Subcutaneous preadipocyte (primary cell): ENCODE data around the gene MYL1. TPM values are rescaled to one million over a fixed set of nuclear protein-coding genes. Genes with fewer than 3 reads are reported as not detected.

Source experiments
- small RNA-seq: library from RNA; depleted of rRNA; stranded (forward); fragments of <200 nt; gene quantifications from one replicate; pipeline ENCODE3, GENCODE V24; 2012
- total RNA-seq: library from RNA; depleted of rRNA; stranded (reverse); fragments of >200 nt; gene quantifications from 2 replicates; pipeline ENCODE4 v1.2.3, GENCODE V29; 2012

MYL1 gene
- total RNA-seq, result not detected in 2 replicates

DNA sequence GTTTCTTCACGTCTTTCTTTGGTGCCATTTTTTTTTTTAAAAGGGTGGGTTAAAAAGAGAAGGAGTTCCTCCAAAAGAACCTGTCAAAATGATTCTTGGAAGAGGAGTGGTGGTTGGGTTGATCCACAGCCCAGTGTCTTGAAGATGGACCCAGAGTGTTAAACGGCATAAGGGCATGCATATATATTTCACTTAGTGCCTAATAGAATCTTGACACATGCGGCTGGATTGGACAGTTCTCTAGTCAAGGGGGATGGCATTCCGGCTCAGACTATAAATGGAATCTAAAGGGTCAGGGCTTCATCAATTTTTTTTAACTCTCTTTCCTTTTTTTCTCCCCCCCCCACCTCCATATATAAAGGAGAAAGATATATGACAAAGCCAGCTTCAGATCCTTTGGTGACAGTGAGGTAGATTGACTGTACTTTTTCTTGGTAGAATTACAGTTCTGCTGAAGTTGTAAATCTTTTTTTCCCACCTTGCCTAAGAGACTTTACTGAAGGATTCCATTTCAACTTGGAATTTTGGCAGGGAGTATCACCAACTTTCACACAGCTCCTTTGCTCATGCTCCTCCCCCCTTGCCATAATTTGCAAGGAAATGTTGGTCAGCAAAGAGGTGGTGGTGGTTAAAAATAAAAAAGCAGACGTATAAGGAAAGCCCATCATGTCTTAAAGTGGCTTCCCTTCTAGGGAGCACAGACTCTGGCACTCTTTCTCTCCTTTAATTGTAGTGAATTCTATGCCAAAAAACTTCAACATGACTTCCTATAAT is at the start of gene MYL1:
TSS of gene MYL1 (minus strand) at position 160 of the 774 bp plus-strand sequence. CDS start at position 28, 132 bp downstream.

Small RNA genes lying within 50 kb of the gene (small RNA-seq; reads per million reads assigned to genes)
- gene RF00019, result not detected

Other genes starting within 250 kb of the MYL1 start
- gene KANSL1L, start 143.8 kb downstream of the MYL1 start, total RNA-seq, result 11.4 and 12.3 TPM in 2 replicates
- 0.20 and 0.37 TPM in 2 replicates for gene ACADL, start 89.7 kb downstream of the MYL1 start, total RNA-seq
- 28.7 and 38.5 TPM in 2 replicates for gene LANCL1, start 161.6 kb upstream of the MYL1 start, total RNA-seq
- gene CPS1, start 241.4 kb upstream of the MYL1 start, total RNA-seq, result 15.4 and 35.2 TPM in 2 replicates